ENCODE results near the gene CDC42BPA.

DNA sequence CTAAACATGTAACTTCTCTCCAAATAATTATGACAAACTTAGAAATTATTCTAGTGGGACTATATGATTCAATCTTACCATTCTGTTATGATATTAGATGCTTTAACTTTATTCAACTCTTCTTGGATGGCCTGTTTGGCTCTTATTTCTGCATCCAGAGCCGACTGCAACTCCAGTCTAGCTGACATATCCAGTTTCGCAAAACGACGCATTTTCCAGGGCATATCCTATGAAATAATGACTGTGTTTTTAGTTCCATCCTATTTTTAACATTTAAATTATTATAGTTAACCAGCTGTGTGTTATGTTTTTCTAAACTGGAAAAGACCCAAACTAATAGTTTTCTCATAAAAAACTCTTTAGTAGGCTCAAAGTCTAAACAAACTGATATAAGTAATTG, 244.5 kb downstream of the CDC42BPA start:
- TF ChIP-seq, protein P1, sequence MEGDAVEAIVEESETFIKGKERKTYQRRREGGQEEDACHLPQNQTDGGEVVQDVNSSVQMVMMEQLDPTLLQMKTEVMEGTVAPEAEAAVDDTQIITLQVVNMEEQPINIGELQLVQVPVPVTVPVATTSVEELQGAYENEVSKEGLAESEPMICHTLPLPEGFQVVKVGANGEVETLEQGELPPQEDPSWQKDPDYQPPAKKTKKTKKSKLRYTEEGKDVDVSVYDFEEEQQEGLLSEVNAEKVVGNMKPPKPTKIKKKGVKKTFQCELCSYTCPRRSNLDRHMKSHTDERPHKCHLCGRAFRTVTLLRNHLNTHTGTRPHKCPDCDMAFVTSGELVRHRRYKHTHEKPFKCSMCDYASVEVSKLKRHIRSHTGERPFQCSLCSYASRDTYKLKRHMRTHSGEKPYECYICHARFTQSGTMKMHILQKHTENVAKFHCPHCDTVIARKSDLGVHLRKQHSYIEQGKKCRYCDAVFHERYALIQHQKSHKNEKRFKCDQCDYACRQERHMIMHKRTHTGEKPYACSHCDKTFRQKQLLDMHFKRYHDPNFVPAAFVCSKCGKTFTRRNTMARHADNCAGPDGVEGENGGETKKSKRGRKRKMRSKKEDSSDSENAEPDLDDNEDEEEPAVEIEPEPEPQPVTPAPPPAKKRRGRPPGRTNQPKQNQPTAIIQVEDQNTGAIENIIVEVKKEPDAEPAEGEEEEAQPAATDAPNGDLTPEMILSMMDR (IDR thresholded peaks at IDR 0.05; ENCODE audit: poor library complexity, severe bottlenecking): no peak
- TF ChIP-seq EZH2 (IDR thresholded peaks at IDR 0.05; ENCODE audit: borderline replicate concordance, insufficient read depth, low read length, poor library complexity, severe bottlenecking) (no peak), POLR2AphosphoS5 (IDR thresholded peaks at IDR 0.05) (no peak)
